Measurements from ENCODE around the gene ZEB2. TPM values are rescaled to one million over a fixed set of nuclear protein-coding genes. Genes with fewer than 3 reads are reported as not detected.

Gene ZEB2
- total and polyA plus RNA-seq, 2 of the 13 experiments (the other 11 are each of a cell fraction or from before 2014, with no cell fraction given) = 0.07 TPM; not detected in 1

GRCh38 chr2:144516981-144517865 lies 2.7 kb downstream of the ZEB2 start (continued):
- TF ChIP-seq AFF4 (CRISPR knock-in tag; IDR thresholded peaks at IDR 0.05) = no peak
- TF ChIP-seq HMGXB3 (CRISPR knock-in tag; IDR thresholded peaks at IDR 0.05; ENCODE audit: borderline replicate concordance) = no peak

Measured in HepG2 (cell line).